GM19463 (cell line): ENCODE data around the gene TNFRSF8.

Source experiments
- ATAC-seq: cut with Tn5 transposase; IDR thresholded peaks from one replicate; pipeline ENCODE4 v1.9.1; 2021; ENCODE audit warnings: mild to moderate bottlenecking, moderate library complexity; ENCODE audit not compliant: unreplicated experiment

TNFRSF8 gene

GRCh38 chr1:12171206-12172041 lies 108.3 kb downstream of the TNFRSF8 start:
- no peak for ATAC-seq

GRCh38 chr1:12172042-12172851 lies 109.1 kb downstream of the TNFRSF8 start:
- ATAC-seq: no peak

GRCh38 chr1:12173041-12173509 lies 110.0 kb downstream of the TNFRSF8 start:
- ATAC-seq: no peak

- no peak for ATAC-seq
Measured at GRCh38 chr1:12173631-12174121, 110.6 kb downstream of the TNFRSF8 start.

GRCh38 chr1:12174924-12175810 lies 112.1 kb downstream of the TNFRSF8 start:
- ATAC-seq: no peak

- no peak for ATAC-seq
Measured at GRCh38 chr1:12176298-12177118, 113.4 kb downstream of the TNFRSF8 start.

- ATAC-seq: no peak
Measured at GRCh38 chr1:12177156-12177998, 114.3 kb downstream of the TNFRSF8 start.

GRCh38 chr1:12177999-12178441 lies 114.9 kb downstream of the TNFRSF8 start:
- no peak for ATAC-seq

- no peak for ATAC-seq
Measured at GRCh38 chr1:12178511-12178910, 115.4 kb downstream of the TNFRSF8 start.

GRCh38 chr1:12179111-12179519 lies 116.0 kb downstream of the TNFRSF8 start:
- no peak for ATAC-seq

GRCh38 chr1:12179676-12180075 lies 116.6 kb downstream of the TNFRSF8 start:
- no peak for ATAC-seq

- ATAC-seq: no peak
Measured at GRCh38 chr1:12180315-12180714, 117.2 kb downstream of the TNFRSF8 start.

GRCh38 chr1:12180903-12181302 lies 117.8 kb downstream of the TNFRSF8 start:
- ATAC-seq: no peak

GRCh38 chr1:12181568-12181967 lies 118.5 kb downstream of the TNFRSF8 start:
- ATAC-seq: no peak

- ATAC-seq: no peak
Measured at GRCh38 chr1:12182410-12182984, 119.4 kb downstream of the TNFRSF8 start.

- no peak for ATAC-seq
Measured at GRCh38 chr1:12183095-12183794, 120.1 kb downstream of the TNFRSF8 start.

- ATAC-seq: no peak
Measured at GRCh38 chr1:12184008-12184681, 121.0 kb downstream of the TNFRSF8 start.
